ENCODE measurements around the gene CD8B2. TPM values are rescaled to one million over a fixed set of nuclear protein-coding genes. Genes with fewer than 3 reads are reported as not detected.
"Not testable (repeated sequence)": the region's sequence is repeated elsewhere in the genome, so short reads cannot be mapped to it uniquely, and the experiment has no call there.

The CD8B2 gene
- total RNA-seq, 1 experiment from 2014 or later, result not detected

DNA sequence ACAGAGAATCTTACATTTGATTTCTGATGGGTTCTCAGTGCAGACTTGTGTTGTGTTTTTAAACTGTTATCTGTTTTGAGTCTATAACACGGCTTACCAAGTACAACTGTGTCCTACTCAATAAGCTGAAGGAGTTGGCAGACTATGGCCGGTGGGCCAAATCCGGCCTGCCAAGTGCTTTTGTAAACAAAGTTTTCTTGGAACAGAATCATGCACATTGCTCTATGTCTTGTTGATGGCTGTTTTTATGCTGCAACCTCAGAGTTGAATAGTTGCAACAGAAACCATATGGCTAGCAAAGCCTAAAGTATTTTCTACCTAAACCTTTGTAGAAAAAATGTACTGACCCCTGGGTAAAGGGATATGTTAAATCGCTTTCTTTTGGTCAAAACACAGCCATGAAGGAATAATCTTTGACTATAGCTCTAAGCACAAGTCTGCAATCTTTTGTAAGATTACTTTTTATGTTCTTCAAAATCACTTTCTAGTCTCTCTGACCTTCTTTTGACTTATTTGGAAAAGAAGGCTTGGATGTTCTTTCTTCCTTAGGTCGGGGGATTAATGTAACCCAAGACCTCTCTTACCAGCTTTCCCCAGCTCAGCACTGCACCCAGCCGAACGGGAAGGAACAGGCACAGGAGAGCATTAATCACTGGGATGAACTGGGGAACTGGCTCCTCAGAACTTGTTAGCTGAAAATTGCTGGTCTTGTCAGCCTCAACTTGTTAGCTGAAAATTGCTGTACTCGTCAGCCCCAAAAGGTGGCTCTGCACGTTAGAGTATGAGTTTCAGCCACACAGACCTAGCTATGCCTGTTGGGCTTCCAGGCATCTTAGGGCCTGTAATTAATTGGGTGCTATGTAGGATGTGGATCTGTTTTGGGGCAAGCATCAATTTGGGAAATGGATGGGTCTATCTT is 75.4 kb downstream of the CD8B2 start:
- Histone ChIP-seq H3K27me3 (no peaks in the 10 kb centered on the region), H3K36me3 (no peaks in the 10 kb centered on the region), H3K4me3 (no peak overlapping the region), H3K9me3 (no peaks in the 10 kb centered on the region)
- no peak for DNase-seq

DNA sequence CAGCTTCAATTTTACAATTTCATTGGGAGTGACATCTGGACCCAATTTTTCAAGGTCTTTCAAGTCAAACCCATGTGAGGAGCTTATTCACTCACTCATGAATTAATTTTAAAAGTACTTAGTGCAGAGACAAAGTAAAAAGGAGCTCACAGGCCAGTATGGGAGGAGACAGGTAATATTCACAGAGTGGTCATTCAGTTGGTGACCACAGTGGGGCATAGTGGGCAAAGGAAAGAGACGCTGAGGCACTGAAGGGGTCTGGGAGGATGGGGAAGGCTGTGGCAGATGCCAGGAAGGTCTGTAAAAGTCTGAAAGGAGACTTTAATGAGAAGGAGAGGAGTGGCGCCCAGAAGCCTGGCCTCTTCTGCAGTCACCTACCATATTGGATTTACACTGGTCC is 76.0 kb downstream of the CD8B2 start:
- Histone ChIP-seq H3K4me3 (no peak overlapping the region), H3K27me3 (no peaks in the 10 kb centered on the region), H3K9me3 (no peaks in the 10 kb centered on the region), H3K36me3 (no peaks in the 10 kb centered on the region)
- no peak for DNase-seq

DNA sequence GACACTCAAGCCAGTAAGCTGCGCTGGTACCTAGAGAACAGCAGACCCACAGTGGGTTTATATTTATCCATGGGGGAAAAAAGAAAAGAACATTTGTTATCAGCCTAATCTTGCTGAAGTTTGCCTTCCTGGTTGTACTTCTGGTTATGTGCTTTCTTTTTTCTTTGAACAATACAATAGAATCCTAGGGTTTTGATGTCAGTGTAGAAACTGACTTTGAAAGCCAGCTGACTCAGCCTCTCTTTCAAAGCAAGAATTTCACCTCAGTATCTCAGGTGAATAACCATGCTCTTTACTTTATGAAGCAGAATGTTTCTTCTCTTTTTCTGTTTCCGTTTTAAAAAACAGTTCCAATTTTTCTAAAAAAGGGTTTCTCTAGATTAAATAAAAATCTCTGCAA is 78.4 kb downstream of the CD8B2 start:
- no peak for DNase-seq
- no peaks in the 10 kb centered on the region for H3K36me3 ChIP-seq
- H3K9me3 ChIP-seq, result no peaks in the 10 kb centered on the region
- H3K27me3 ChIP-seq, result no peaks in the 10 kb centered on the region
- H3K4me3 ChIP-seq, result no peak overlapping the region

DNA sequence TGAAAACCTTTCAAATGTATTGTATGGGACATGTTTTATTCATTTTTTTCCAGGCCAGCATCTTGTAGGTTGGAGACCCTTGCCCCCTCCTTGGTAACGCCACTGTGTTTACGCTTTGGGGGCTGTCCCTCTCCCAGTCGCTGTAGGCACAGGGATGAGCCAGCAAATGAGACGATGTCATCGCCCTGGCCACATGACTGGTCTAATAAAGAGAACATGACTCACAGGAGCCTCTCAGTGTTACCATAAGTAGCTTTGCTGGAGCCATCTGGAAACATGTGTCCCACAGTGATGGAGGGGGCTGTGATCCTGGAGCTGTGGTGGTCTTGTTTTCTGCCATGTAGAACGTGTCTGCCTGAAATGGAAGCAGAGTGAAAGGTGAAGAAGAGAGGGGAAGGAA is 78.9 kb downstream of the CD8B2 start:
- no peaks in the 10 kb centered on the region for H3K9me3 ChIP-seq
- no peaks in the 10 kb centered on the region for H3K27me3 ChIP-seq
- peak; percentile 26 for DNase-seq
- H3K4me3 ChIP-seq, result no peak overlapping the region
- no peaks in the 10 kb centered on the region for H3K36me3 ChIP-seq

DNA sequence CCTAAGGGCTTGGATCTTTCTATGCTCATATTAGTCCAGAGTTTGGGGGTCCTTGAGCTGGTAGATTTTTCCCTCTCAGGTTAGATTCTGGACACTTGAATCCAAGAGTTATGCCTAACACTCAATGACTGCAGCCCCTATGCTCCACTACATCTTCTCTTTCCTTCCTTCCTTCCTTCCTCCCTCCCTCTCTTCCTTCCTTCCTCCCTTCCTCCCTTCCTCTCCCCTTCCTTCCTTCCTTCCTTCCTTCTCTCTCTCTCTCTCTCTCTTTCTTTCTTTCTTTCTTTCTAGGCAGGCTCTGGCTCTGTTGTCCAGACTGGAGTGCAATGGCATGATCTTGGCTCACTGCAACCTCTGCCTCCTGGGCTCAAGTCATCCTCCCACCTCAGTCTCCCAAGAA is 79.3 kb downstream of the CD8B2 start:
- not testable (repeated sequence) for H3K9me3 ChIP-seq, DNase-seq, H3K36me3 ChIP-seq

DNA sequence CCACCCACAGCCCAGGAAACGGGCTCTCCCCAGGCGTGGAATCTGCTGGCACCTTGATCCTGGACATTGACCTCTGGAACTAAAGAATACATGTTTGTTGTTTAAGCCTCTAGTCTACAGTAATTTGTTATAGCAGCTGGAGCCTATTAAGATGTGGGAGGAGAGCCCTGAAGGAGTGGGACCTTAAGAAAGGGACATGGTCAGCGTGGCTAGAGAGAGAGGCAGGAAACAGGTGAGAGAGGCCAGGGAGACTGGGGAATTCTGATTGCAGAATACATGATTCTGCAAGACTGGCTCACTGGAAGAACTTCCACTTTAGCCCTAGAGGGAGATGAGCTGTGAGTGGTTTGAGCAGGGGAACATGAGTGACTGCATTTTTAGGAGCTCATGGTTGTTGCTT is 83.2 kb downstream of the CD8B2 start:
- no peaks in the 10 kb centered on the region for H3K9me3 ChIP-seq
- no peaks in the 10 kb centered on the region for H3K36me3 ChIP-seq
- no peak overlapping the region for H3K4me3 ChIP-seq
- no peak for DNase-seq
- no peaks in the 10 kb centered on the region for H3K27me3 ChIP-seq

More for the DNA sequence above, 79.3 kb downstream of the CD8B2 start:
- H3K4me3 ChIP-seq, H3K27me3 ChIP-seq: not testable (repeated sequence)

Other genes with a start within 250 kb of the CD8B2 start
- 0.07 TPM in 2 replicates for gene RGPD3, start 19.0 kb upstream of the CD8B2 start, total RNA-seq (2014; rRNA removed; shearing (Covaris generic); ENCODE audit: low replicate concordance)

All from MG63 (cell line).